ENCODE measurements around the gene NCOA3.
"Not testable (repeated sequence)": the region's sequence is repeated elsewhere in the genome, so short reads cannot be mapped to it uniquely, and the experiment has no call there.

NCOA3 gene

DNA sequence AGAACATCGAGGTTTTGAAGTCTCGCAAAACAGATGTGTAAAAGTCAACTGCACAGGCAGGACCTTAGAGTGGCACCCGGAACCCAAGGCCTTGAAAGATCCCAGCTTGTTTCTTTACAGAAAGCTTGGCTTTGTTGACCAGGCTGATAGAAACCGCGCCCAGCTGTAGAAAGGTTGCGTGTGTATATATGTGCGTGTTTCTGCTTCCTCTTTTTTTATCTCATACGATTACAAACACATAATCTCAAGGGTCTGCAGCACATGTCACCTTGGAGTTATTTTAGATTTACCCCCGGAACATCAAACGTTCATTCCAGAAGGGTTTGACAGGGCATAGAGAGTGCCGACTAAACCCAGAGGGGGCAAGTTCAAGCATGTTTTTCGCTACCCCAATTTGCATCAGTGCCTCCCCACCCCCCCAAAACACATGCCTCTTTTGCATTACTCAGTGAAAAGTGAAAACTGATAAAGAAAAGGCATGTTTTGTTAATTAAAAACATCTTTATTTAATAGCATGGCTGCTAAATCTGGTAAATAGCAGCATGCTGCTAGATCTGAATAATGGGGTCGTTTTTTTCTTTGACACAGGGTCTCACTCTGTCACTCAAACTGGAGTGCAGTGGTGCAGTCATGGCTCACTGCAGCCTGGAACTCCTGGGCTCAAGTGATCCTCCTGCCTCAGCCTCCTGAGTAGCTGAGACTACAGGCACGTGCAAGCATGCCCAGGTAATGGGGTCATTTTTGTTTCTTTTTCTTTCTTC is 33.2 kb upstream of the NCOA3 start:
- peak; percentile 40 for DNase-seq

DNA sequence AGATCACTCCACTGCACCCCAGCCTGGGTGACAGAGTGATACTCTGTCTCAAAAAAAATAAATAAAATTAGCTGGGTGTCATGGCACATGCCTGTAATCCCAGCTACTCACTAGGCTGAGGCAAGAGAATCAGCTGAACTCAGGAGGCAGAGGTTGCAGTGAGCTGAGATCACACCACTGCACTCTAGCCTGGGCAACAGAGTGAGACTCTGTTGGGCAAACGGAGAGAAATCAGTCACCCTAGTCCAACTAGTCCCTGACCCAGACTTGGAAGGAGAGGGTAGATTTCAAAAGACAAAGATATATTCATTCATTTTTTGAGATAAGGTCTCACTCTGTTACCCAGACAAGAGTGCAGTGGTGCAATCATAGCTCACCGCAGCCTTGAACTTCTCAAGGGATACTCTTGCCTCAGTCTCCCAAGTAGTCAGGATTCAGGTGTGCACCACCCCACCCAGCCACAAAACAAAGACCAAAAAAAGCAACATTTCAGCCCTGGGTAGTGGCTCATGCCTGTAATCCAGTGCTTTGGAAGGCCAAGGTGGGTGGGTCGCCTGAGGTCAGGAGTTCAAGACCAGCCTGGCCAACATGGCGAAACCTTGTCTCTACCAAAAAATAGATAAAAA is 26.2 kb upstream of the NCOA3 start:
- no peak for DNase-seq

DNA sequence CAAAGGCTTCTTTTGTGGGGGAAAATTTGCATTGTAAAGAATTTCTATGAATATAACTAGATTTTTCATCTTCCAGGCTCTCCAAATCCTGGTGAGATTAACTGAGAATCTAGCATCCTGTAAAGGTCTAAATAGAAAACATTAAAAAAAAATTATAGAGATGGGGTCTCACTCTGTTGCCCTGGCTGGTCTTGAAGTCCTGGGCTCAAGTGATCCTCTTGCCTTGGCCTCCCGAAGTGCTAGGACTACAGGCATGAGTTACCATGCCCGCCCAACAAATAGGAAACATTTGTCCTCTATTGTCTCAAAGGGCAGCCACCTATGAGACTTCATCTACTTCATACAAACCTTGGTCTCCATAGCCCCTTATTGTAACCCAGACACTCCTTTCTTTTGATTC is 25.2 kb upstream of the NCOA3 start:
- no peak for DNase-seq

DNA sequence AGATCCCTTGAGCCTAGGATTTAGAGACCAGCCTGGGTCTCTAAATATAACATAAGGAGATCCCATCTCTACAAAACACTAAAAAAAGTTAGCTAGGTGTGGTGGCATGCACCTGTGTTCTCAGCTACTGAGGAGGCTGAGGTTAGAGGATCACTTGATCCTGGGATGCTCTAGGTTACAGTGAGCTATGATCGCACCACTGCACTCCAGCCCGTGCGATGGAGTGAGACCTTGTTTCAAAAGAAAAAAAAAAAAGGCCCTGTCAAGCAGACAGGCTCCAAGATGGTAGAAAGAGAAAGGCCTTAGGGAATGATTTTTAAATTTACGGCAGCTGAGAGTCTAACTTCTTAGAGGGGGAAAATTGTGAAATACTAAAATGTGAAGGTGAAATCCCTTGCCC is 22.6 kb upstream of the NCOA3 start:
- DNase-seq = no peak

DNA sequence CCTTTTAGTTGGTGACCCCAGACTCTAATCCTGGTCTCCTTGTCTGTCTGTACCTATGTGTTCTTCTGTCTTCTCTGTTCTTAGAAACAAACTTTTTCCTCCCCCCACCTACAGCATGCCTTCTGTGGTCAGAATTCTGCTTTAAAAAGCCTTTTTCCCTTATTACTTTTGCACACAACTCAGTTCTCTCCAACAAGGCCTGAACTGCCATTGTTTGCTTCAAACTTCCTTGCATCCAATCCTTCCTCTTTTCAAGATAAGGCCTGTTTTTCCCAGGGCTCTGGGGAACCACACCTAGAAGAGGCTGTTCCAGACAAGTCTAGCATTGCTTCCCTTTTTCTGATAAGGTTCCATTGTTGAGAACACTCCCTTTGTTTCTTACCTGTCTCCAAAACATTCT is 22.2 kb upstream of the NCOA3 start:
- DNase-seq = no peak

DNA sequence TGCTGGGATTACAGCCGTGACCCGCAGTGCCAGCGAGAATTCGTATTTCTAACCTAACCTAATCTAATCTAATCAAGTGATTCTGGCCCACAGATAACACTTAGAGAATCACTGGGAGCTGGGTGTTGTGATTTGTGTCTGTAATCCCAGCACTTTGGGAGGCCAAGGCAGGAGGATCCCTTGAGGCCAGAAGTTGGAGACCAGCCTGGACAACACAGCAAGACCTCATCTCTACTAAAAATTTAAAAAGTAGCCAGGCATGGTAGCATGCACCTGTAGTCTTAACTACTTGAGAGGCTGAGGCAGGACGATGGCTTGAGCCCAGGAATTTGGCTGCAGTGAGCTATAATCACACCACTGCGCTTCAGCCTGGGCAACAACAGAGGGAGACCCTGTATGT is 21.4 kb upstream of the NCOA3 start:
- no peak for DNase-seq

DNA sequence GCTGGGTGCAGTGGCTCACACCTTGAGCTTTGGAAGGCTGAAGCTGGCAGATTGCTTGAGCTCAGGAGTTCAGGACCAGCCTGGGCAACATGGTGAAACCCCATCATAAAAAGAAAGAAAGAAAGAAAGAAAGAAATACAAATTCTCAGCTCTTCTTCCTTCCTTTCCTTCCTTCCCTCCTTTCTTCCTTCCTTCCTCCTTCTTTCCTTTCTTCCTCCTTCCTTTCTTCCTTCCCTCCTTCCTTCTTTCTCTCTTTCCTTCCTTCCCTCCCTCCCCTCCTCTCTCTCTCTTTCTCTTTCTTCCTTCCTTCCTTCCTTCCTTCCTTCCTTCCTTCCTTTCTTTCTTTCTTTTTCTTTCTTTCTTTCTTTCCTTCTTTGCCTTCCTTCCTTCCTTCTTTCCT is 21.0 kb upstream of the NCOA3 start:
- no peak for DNase-seq

DNA sequence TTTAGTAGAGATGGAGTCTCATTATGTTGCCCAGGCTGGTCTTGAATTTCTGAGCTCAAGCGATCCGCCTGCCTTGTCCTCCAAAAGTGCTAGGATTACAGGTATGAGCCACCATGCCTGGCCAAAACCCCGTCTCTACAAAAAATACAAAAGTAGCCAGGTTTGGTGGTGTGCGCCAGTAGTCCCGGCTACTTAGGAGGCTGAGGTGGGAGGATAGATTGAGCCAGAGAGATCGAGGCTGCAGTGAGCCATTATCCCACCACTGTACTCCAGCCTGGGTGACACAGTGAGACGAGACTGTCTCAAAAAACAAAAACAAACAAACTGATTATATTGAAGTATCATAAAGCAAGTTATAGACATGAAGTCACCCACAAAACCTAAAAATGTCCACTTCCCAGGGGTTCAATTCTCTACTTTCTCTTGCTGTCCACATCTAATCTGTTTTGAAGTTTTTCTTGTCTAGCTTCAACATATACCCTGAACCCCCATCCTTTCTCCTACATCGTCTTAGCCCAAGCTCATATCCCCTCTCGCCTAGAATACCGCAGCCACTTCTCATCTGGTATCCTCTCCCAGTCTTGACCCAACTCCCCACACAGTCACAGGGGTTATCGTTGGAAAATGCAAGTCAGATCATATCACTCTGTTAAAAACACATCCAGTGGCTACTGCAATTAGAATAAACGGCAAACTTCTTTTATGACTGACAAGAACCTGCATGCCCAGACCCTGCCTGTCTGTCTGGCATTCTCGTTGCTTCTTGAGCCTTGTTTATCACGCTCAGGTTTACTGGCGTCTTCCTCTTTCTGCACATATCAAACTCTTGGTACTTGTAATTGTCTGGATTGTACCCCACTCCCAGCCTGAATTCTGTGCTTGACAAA is 20.1 kb upstream of the NCOA3 start:
- peak; percentile 89 for DNase-seq

DNA sequence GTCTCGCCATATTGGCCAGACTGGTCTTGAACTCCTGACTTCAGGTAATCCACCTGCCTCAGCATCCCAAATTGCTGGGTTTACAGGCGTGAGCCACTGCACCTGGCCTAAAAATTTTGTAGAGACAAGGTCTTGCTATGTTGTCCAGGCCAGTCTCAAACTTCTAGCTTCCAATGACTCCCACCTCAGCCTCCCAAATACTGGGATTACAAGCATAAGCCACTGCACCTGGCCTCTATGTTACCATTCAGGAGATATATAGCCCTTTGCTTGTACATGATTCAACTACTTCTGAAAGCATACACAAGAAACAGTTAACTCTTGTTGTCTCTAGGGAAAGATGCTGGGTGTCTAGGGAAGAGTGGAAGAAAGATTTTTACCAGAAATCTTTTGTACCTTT is 19.0 kb upstream of the NCOA3 start:
- no peak for DNase-seq

DNA sequence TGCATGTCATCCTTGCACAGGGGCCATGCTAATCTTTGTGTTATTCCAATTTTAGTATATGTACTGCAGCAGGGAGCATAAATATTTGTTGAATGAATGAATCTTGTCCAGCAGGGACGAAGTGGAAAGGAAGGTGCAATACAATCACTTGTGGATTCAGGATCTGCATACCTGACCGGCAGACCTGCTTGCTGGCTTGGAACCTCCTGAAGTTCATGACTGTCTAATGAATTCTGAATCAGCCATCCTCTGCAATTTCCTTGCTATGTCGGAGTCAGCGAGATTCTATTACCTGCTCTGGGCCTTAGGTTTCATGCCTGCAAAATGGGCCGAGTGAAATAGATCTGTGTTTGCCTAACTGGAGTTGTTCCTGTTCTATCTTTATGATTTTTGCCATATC is 17.4 kb upstream of the NCOA3 start:
- peak; percentile 25 for DNase-seq

DNA sequence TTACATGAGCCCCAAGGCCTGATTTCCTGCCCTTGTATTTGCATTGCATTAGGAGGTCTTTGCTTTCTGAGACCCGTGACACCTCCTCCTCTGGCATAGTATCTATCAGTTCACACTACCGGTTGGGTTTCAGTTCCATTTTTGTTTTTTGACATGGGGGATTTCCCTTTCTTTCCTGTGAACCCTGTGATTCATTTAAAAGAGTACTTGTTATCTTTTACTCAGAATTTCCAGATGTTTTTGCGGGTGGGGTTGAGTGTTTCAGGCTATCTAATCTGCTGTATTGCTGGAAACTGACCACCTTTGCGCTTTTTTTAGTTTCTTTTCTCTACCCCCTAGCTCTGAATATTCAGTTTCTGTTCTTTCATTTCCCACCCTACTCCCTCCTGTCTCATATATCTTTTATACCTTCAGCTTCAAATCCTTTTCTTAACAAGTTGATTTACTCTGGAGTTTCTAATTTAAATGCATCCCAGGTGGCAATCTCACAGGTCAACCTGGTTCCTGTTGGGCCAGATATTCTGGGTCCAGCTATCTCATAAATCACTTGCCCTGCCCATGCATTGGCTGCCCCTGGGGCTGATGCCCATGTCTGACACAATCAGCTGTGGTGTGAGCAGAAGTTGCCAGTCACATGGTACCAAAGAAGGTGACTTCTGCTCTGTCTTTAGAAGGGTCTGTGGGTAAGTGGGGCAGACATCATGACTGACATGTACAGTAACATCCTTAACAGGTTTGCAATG is 14.3 kb upstream of the NCOA3 start:
- no peak for DNase-seq

DNA sequence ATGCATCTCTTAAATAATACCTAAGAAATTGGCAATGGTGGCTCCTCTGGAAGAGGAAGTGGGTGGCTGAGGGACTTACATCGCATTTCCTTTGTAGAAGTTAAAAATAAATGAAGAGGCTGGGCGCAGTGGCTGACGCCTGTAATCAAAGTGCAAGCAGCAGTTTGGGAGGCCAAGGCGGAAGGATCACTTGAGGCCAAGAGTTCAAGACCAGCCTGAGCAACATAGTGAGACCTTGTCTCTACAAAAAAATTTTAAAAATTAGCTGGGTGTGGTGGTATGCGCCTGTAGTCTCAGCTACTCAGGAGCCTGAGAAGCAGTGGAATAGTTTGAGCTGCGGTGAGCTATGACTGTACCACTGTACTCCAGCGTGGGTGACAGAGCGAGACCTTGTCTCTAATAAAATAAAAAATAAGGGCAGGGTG is 12.2 kb upstream of the NCOA3 start:
- no peak for DNase-seq

DNA sequence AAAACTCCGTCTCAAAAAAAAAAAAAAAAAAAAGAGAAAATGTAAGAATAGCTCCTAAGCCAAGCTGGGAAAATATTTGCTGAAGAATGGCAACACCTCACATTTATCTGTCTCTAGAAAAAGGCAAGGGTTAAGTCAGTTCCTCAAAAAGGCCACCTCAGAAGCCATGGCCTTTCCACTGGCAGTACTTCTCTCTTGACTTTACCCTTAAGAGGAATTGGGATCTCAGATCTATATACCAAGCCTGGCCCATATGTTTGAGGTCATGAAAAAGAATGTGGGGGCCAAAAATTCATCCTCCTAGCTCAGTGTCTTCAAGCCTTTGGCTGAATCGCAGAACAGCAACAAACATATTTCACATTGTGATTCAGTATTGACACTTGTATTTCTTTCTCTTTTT is 10.9 kb upstream of the NCOA3 start:
- no peak for DNase-seq

DNA sequence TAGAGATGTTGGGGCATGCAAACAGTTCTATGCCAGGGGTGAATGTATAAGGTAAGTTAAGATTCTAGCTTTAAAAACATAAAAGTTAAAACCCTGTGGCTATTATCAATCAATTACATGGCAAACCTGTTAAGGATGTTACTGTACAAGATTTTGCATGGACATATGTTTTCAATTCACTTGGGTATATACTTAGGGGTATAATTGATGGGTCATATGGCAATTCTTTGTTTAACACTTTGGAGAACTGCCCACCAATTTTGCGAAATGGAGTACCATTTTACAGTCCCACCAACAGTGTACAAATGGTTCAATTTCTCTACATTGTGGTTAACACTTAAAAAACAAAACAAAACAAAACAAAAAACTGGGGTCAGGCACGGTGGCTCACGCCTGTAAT is 9.4 kb upstream of the NCOA3 start:
- DNase-seq = no peak

DNA sequence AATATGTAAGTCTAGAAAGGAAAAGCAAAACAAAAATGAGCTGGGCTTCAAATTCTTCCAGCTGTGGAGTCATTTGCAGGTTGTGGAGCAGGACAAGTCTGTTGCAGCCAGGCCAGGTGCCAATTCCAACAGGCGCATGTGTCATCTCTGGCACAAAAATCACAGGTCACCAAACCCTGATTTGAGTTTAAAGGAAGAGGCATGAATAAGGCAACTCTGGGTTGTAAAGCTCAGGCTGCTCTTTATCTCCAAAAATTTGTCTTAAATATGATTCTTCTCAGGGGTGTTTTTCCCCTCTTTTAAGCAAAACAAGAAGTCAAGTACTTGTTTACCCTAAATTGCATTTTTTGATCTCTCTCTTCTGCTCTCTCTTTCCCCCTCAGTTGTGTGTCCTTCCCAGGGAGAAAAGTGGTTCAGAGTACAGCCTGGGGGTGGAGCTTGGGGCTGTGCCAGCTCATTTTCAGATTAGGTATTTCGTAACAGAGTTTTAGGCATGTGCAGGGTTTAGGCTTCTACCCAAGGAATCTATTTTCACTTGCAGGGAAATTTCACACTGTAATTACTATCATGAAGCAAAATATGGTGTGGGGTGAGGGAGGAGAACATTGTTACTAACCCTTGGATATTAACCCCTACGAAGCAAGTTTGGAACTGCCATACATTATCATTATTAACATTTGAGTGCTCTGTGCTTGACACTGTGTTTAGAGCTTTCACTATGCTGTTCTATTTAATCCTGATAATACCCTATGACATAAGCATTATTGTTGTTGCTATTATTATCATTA is 8.3 kb upstream of the NCOA3 start:
- peak; percentile 33 for DNase-seq

DNA sequence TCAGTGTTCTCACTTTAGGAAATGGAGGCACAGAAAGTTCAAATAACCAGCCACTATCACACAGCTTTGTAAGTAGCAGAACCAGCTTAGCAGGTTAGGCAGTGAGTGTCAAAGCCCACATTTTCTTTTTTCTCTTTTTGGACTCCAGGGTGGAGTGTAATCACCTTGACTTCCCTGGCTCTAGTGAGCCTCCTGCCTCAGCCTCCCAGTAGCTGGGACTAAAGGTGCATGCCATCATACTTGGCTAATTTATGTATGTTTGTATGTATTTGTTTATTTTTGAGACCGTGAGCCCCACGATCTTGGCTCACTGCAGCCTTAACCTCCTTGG is 7.8 kb upstream of the NCOA3 start:
- DNase-seq = no peak

DNA sequence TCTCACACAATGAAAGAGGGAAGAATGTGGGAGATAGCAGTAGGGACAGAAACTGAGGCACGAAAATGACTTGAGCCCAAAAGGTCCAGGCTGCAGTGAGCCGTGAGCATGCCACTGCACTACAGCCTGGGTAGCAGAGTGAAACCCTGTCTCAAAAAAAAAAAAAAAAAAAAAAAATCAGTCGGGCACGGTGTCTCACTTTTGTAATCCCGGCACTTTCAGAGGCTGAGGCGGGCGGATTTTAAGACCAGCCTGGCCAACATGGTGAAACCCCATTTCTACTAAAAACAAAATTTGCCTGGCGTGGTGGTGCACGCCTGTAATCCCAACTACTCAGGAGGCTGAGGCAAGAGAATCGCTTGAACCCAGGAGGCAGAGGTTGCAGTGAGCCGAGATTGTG is 7.1 kb upstream of the NCOA3 start:
- not testable (repeated sequence) for DNase-seq

DNA sequence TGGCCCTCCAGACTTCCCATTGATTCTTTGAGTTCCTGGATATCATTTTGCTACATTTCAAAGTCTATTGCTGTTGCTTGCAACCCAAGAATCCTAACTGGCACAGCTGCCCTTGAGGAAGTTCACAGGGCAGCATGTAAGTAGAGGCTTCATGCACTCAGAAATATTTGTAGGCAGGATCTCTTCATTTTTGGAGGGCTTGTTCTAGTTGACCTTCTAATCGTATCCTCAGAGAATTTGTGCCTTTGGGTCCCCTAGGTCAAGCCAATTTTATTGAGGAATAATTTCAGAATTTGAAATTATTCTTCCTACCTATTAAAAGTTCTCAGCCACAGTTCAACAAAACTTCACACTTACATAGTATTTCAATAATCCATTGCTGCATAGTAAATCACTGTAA is 5.6 kb upstream of the NCOA3 start:
- no peak for DNase-seq

DNA sequence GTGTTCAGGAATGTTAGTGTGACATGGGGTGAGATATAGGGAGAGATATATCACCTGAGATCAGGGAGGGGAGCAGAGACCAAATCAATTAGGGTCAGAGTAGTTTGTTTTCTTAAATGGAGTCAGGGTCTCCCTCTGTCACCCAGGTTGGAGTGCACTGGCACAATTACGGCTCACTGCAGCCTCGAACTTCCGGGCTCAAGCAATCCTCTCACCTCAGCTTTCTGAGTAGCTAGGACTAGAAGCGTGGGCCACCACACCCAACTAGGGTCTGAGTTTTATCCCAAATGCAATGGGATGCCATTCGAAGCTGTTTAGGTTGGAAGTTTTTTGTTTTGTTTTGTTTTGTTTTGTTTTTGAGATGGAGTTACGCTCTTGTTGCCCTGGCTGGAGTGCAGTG is 3.1 kb upstream of the NCOA3 start:
- no peak for DNase-seq

DNA sequence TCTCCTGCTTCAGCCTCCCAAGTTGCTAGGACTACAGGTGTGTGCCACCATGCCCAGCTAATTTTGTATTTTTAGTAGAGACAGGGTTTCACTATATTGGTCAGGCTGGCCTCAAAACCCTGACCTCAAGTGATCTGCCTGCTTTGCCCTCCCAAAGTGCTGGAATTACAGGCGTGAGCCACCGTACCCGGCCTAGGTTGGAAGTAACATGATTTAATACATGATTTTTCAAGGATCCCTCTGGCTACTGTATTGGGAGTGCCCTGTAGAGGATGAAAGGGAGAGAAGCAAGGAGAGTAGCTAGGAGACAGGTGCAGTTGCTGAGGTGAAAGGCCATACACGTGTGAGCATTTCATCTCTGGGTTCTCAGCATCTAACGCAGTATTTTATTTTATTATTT is 2.6 kb upstream of the NCOA3 start:
- no peak for DNase-seq

DNA sequence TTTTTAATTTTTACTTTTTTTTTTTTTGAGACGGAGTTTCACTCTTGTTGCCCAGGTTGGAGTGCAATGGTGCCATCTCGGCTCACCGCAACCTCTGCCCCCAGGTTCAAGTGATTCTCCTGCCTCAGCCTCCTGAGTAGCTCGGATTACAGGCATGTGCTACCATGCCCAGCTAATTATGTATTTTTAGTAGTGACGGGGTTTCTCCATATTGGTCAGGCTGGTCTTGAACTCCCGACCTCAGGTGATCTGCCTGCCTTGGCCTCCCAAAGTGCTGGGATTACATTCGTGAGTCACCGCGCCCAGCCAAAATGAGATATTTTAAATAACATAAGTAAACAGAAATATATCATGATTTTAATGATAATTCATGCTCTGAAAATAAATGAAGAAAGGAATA is 1.6 kb upstream of the NCOA3 start:
- not testable (repeated sequence) for DNase-seq

DNA sequence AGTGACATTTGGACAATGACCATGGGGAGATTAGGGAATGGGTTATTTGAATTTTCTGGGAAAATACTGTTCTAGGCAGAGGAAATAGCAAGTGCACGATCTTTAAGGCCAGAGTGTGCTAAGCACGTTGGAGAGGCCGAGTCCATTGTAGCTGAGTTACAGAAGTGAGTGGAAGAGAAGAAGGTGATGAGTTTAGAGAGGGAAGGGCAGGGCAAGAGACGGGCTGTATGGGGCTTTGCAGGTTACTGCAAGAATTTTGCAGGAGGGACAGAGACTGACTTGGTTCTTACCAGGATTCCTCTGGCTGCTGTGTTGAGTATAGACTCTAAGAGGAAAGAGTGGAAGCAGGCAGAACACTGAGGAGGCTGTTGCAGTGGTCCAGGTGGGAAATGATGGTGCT is 1.1 kb upstream of the NCOA3 start:
- no peak for DNase-seq

DNA sequence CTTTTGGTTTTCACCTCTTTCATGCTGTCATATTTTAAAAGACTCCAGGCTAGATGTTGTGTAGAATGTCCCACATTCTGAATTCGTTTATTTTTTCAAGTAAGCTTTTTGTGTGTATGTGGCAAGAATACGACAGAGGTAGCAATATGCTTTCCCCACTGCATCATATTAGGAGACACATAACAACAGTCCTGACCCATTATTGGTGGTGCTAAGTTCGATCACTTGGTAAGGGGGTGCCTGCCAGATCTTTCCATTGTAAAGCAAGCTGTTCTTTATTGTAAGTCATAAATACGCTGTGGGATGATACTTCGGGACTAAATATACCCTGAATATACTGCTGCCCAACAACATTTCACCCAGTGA is 588 bp upstream of the NCOA3 start:
- peak; percentile 57 for DNase-seq

Measured in NCI-H526 treated with DMSO at 0.1 percent for 48 hours (cell line).